OCI-LY1 (cell line): ENCODE measurements around the gene RAD51B.

Experiments used
- H2AFZ ChIP-seq: fragments of 200-600 bp; sonication (generic), shearing (Covaris generic); 2 replicates; pipeline ENCODE4 v1.6.0; 2014; ENCODE audit warnings: antibody characterized with exemption, mild to moderate bottlenecking, low read length
- H3F3A ChIP-seq: fragments of 200-600 bp; sonication (generic), shearing (Covaris generic); 2 replicates; pipeline ENCODE4 v1.6.0; 2014; ENCODE audit warnings: mild to moderate bottlenecking, antibody characterized with exemption, low read length, moderate library complexity; ENCODE audit not compliant: insufficient read depth
- H3K27ac ChIP-seq: fragments of 200-600 bp; sonication (generic); 2 replicates; pipeline ENCODE4 v1.5.1; 2014; ENCODE audit warnings: low read length, mixed run types, mild to moderate bottlenecking, low read depth; ENCODE audit not compliant: poor library complexity, severe bottlenecking
- H3K27me3 ChIP-seq: fragments of 200-600 bp; sonication (generic); 2 replicates; pipeline ENCODE4 v1.6.0; 2014; ENCODE audit warnings: antibody characterized with exemption, mild to moderate bottlenecking, low read length, moderate library complexity; ENCODE audit not compliant: insufficient read depth
- H3K36me3 ChIP-seq: fragments of 200-600 bp; sonication (generic); 2 replicates; pipeline ENCODE4 v1.6.1; 2014; ENCODE audit warnings: mild to moderate bottlenecking, antibody characterized with exemption, low read length, moderate library complexity, mixed read lengths; ENCODE audit not compliant: insufficient read depth
- H3K4me1 ChIP-seq: fragments of 200-600 bp; sonication (generic); 2 replicates; pipeline ENCODE4 v1.5.1; 2014; ENCODE audit warnings: mild to moderate bottlenecking, low read length, moderate library complexity; ENCODE audit not compliant: insufficient read depth, severe bottlenecking
- H3K4me2 ChIP-seq: fragments of 200-600 bp; sonication (generic), shearing (Covaris generic); 2 replicates; pipeline ENCODE4 v1.6.1; 2014; ENCODE audit warnings: low read length
- H3K4me3 ChIP-seq: fragments of 200-600 bp; sonication (generic); 2 replicates; pipeline ENCODE4 v1.5.1; 2014; ENCODE audit warnings: low read length, low read depth, mild to moderate bottlenecking, mixed read lengths; ENCODE audit not compliant: poor library complexity, severe bottlenecking
- H3K79me2 ChIP-seq: fragments of 200-600 bp; shearing (Covaris generic); 2 replicates; pipeline ENCODE4 v1.6.1; 2016; ENCODE audit warnings: mixed run types, low read length, mixed read lengths; ENCODE audit not compliant: insufficient read depth
- H3K9ac ChIP-seq: fragments of 200-600 bp; sonication (generic), shearing (Covaris generic); 2 replicates; pipeline ENCODE4 v1.6.1; 2014; ENCODE audit warnings: mild to moderate bottlenecking, low read length, mixed read lengths
- H3K9me2 ChIP-seq: fragments of 200-600 bp; sonication (generic), shearing (Covaris generic); 2 replicates; pipeline ENCODE4 v1.6.1; 2014; ENCODE audit warnings: low read depth, mild to moderate bottlenecking, low read length, mixed read lengths
- H3K9me3 ChIP-seq: fragments of 200-600 bp; shearing (Covaris generic); 2 replicates; pipeline ENCODE4 v1.6.1; 2014; ENCODE audit warnings: low read length, mixed read lengths
- H4K20me1 ChIP-seq: fragments of 200-600 bp; sonication (generic), shearing (Covaris generic); 2 replicates; pipeline ENCODE4 v1.6.0; 2016; ENCODE audit warnings: mild to moderate bottlenecking, low read length; ENCODE audit not compliant: insufficient read depth
- CTCF ChIP-seq: fragments of 200-600 bp; sonication (generic), shearing (Covaris generic); IDR thresholded peaks from 2 replicates; pipeline ENCODE4 v1.5.1; 2017; ENCODE audit warnings: mild to moderate bottlenecking, antibody characterized with exemption, low read length, moderate library complexity, mixed read lengths
- EZH2 ChIP-seq: fragments of 200-600 bp; sonication (generic), shearing (Covaris generic); IDR thresholded peaks from 2 replicates; pipeline ENCODE4 v1.8.0; 2017; ENCODE audit warnings: borderline replicate concordance, mixed run types, mild to moderate bottlenecking, antibody characterized with exemption, low read length, moderate library complexity, mixed read lengths

Gene RAD51B

GRCh38 chr14:68203871-68204270 is 384.3 kb downstream of the RAD51B start:
- Histone ChIP-seq H2AFZ (no peak overlapping the region), H3K9ac (no peak overlapping the region), H3F3A (no peaks in the 10 kb centered on the region), H3K79me2 (no peaks in the 10 kb centered on the region), H3K4me2 (no peak overlapping the region), H4K20me1 (no peaks in the 10 kb centered on the region), H3K4me1 (no peaks in the 10 kb centered on the region), H3K27ac (no peak overlapping the region), H3K4me3 (no peak overlapping the region), H3K9me3 (no peaks in the 10 kb centered on the region), H3K27me3 (no peaks in the 10 kb centered on the region), H3K36me3 (no peaks in the 10 kb centered on the region), H3K9me2 (no peaks in the 10 kb centered on the region)
- TF ChIP-seq CTCF = no peak
- TF ChIP-seq EZH2 = no peak

- Histone ChIP-seq H3F3A (no peaks in the 10 kb centered on the region), H3K4me2 (no peak overlapping the region), H3K9me2 (no peaks in the 10 kb centered on the region), H3K9me3 (no peaks in the 10 kb centered on the region), H4K20me1 (no peaks in the 10 kb centered on the region), H3K27ac (no peak overlapping the region), H3K4me1 (peaks cover 14% of the 10 kb centered on the region), H3K27me3 (no peaks in the 10 kb centered on the region), H3K79me2 (no peaks in the 10 kb centered on the region), H3K36me3 (no peaks in the 10 kb centered on the region), H2AFZ (no peak overlapping the region), H3K4me3 (no peak overlapping the region), H3K9ac (no peak overlapping the region)
- TF ChIP-seq CTCF (no peak), EZH2 (no peak)
Measured at GRCh38 chr14:68208218-68208617, 388.6 kb downstream of the RAD51B start.

GRCh38 chr14:68208626-68209317 is 389.2 kb downstream of the RAD51B start:
- Histone ChIP-seq H3K9ac (no peak overlapping the region), H3K9me2 (no peaks in the 10 kb centered on the region), H3K79me2 (no peaks in the 10 kb centered on the region), H3K27ac (no peak overlapping the region), H3K27me3 (no peaks in the 10 kb centered on the region), H3K36me3 (no peaks in the 10 kb centered on the region), H3K4me3 (no peak overlapping the region), H4K20me1 (no peaks in the 10 kb centered on the region), H3K4me2 (no peak overlapping the region), H3K4me1 (peaks cover 14% of the 10 kb centered on the region), H3K9me3 (no peaks in the 10 kb centered on the region), H3F3A (no peaks in the 10 kb centered on the region), H2AFZ (no peak overlapping the region)
- TF ChIP-seq CTCF (no peak), EZH2 (no peak)
